ENCODE data around the gene HVCN1.

DNA sequence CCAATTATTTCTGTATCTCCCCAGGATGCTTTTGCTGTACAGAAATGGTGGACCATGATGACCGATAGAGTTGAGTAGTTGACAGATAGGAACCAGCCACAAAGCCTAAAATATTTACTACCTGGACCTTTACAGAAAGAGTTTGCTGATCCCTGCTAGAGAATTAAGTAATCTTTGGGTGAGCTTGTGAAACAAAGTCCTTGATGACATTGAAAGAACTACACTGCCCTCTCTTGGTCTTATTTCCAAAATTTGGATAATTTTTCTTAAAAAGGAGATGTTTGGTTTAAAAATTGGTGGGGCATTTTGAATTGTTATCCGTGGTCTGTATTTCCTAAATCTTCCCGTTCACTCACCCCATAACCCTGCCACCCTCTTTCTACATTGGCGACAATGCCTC lies 88.7 kb downstream of the HVCN1 start:
- no peak for TF ChIP-seq POLR2AphosphoS5 (IDR thresholded peaks at IDR 0.05)
- TF ChIP-seq POLR2A (IDR thresholded peaks at IDR 0.05), result no peak
